NCI-H446 (cell line): ENCODE measurements around the gene SLC35F1.
"Not testable (repeated sequence)": the region's sequence is repeated elsewhere in the genome, so short reads cannot be mapped to it uniquely, and the experiment has no call there.

Source experiments
- DNase-seq, 2 experiments: peaks; one replicate each; lab custom pipeline; 2025; lab: John Stamatoyannopoulos, UW

The SLC35F1 gene

GRCh38 chr6:117906958-117907600 is at the start of gene SLC35F1:
Gene SLC35F1 (plus strand): TSS chr6:117907264.
- DNase-seq: peak; percentile 37 to 60

DNA sequence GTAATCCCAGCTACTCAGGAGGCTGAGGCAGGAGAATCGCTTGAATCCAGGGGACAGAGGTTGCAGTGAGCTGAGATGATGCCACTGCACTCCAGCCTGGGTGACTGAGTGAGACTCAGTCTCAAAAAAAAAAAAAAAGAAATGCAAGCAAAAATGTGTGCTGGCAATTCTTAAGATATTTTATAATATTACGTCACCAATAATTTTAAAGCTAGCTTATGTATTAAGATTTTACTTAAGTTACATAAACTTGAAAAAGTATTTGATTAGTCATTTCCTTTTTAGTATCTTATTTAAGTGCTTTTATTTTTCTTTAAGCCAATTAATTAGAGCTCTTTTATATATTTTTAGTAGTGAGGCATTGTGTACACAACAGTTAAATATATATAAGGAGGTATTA is 48.5 kb upstream of the SLC35F1 start:
- DNase-seq: not testable (repeated sequence)

- DNase-seq: no peak
Observed at GRCh38 chr6:117861545-117861944, 45.5 kb upstream of the SLC35F1 start.

GRCh38 chr6:117866561-117866960 is 40.5 kb upstream of the SLC35F1 start:
- no peak for DNase-seq

DNA sequence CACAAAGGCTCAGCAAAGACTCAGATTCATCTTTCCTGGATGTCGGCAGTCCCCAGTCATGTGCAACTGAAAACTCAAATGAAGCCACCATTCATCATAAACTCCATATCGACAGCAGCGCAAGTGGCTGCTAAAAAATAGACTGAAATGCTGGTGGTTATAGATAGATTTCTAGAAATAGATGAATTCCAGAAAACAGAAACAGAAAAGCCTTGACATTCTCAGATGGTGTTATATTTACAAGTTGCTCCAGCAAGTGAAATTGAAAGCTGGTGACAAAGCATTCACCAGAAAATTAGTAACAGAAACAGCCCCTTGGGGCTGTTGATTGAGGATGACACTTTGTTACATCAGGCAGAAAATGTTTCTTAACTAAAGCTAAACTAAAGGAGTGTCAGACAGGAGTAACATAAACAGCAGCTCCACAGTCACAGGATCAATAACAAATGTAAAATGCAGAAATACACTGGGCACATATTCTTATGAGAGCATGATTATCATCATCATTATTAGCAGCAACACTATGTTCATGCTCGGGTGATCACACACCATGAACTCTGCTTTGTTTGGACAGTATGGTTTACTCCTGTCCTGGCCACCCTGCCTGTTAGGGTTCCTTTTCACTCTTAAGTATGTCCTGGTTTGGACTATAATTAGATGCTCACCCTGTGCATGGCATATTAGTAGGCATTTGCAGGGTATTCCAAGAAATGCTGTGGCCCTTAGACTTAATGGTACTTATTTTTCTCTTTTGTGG is 36.4 kb upstream of the SLC35F1 start:
- no peak for DNase-seq

- DNase-seq: no peak
Observed at GRCh38 chr6:117880824-117881223, 26.2 kb upstream of the SLC35F1 start.

GRCh38 chr6:117890172-117890571 is 16.9 kb upstream of the SLC35F1 start:
- DNase-seq: no peak

- DNase-seq: no peak
Observed at GRCh38 chr6:117906507-117906957, 532 bp upstream of the SLC35F1 start.

DNA sequence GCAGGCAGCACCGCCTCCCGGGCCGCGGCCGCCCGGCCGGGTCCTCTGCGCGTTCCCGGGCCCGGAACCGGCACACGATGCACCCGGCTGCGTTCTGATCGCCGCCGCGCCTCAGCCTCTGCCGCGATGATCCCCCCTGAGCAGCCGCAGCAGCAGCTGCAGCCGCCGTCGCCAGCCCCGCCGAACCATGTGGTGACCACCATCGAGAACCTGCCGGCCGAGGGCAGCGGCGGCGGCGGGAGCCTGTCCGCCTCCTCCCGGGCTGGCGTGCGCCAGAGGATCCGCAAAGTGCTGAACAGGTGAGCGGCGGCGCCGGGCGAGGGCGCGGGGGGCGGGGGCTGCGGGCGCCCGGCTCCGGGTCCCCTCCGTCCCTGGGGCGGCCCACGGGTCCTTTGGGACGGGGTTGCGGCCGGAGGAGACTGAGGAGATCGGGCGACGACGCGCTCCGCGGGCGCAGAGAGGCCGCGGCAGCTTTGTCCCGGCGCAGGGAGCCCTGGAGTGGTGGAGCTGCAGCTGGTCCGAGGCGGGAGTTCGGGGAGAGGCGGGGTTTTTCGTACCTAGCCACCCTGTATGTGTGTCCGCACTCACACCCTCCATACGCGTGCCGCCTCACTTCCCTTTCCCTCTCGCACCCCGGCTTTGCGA is 659 bp downstream of the SLC35F1 start:
- no peak for DNase-seq

GRCh38 chr6:117908246-117909068 is 1.4 kb downstream of the SLC35F1 start:
- DNase-seq: no peak

DNA sequence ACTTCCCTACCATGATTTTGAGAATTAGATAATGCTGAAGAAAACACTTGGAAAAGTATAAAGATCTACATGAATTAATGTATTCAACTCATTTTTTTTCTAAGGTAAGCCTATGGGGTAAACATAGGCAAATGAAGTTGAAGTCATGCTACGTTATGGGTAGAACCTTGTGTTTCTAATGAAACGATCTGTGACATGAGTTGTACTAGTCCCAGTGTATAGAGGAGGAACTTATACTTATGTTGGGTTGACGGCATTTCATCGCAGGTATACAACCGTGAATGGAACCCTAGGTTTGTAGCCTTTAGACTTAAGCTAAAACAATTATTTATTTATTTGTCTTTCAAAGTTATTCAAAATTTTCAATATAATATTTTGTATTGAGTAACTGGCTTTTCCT is 2.6 kb downstream of the SLC35F1 start:
- no peak for DNase-seq

DNA sequence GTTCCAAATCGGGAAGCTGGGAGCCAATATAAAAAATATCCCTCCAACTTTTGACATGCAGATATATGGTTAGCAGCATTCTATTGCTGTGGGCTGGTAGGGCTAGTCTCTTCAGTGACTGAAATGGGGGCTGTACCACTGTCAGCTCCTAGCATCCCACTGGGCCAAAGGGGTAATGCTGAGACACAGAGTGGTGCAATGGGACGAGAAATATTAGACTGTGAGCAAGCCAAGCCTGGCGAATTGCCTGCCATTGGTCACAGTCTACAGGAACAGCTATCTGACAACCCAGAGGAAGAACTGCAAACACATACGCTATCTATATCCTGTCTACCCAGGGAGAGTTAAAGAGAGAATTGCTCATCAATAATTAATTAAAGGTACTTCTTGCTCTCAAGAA is 3.5 kb downstream of the SLC35F1 start:
- DNase-seq: no peak

GRCh38 chr6:117911150-117911549 is 4.1 kb downstream of the SLC35F1 start:
- no peak for DNase-seq

- no peak for DNase-seq
Observed at GRCh38 chr6:117911660-117912059, 4.6 kb downstream of the SLC35F1 start.

DNA sequence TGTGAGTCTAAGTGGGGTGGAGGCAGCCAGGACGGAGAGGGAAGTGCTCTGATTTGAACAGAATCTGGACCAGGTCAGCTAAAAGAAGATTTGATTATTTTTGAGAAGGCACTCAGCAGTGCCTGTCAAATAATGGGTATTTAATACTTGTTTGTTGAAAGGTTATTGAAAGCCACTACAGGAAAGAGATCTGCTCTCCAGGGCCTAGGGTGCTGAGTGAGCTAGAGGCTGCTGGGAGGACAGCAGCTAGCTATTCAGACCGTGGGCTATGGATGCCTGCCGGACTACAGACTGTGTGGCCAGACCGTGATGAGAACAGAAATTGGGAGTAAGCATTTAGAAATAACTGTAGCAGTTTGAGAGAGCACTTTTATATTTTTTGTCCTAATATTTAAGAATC is 8.8 kb downstream of the SLC35F1 start:
- no peak for DNase-seq

DNA sequence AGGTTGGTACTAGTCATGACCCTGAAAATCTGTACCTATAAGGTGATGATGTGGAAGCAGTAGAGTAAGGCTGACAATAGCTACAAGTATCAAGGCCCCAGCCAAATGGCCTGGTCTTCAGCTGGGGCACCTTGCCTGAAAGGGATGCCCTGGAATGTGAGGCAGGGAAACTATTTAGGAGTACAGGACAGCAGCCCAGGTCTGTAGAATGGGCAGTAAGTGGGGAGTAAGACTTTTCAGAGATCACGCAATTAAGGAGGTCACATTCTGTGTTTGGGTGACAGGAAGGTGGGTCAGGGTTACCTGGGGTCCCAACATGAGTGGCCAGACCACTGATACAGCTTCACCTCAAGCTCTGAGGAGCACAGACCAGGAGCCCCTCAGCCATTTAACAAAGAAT is 9.4 kb downstream of the SLC35F1 start:
- no peak for DNase-seq

GRCh38 chr6:117917176-117917575 is 10.1 kb downstream of the SLC35F1 start:
- DNase-seq: no peak

DNA sequence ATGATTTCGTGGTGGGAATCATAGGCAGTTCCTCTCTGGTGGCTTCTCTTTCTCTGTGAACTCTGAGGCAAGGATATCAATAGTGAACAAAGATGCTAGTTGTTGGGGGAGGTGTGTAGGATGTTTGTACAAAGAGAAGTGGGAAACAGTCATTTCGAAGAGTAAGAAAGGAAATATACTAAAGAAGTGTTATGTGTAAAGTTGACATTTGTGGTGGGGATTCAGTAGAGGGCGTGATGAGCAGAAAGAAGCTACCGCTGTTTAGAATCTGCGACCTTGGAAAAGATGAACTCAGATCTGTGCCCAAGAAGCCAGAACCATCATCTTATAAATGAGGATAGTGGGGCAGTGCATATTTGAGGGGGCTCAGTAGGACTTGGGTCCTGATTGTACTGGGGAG is 11.4 kb downstream of the SLC35F1 start:
- DNase-seq: no peak

DNA sequence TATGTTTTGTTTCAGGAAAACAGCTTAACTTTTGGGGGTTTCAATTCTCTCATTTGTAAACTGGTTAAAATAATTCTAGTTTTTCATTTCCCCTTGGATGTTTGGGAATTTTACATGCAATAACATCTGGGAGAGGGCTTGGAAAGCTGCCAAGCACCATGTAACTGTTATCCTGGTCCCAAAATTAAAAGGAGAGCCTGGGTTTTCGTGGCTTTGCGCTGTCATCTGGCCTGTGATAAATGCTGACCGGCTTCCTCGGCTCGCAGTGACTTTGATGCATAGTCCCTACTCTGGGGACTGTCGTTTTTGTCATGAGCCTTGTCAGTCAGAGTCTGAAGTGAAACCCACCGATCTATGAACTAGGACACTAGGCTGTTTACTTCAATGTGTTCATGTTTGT is 12.2 kb downstream of the SLC35F1 start:
- no peak for DNase-seq

GRCh38 chr6:117919775-117920729 is 13.0 kb downstream of the SLC35F1 start:
- DNase-seq: no peak

DNA sequence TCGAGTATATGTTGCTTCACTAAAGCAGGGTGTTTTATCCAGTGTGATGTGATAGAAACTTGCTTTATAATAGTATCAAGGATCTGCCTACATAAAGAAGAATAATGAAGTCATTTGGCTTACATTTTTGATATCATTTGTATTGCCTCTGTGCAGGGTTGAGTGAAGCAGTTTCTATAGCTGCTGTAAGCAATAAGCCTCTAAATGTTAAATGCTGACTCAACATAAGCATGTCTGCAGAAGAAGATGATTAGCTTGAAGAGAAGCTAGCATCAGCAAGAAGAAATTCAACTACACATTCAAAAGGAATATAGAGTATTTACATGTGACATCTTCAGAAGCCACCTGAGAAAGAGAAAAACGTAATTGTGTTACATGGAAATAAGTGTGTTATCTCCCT is 17.6 kb downstream of the SLC35F1 start:
- DNase-seq: no peak
